ENCODE data around the gene CFAP100. TPM values are rescaled to one million over a fixed set of nuclear protein-coding genes. Genes with fewer than 3 reads are reported as not detected.

CFAP100 gene
- total and polyA plus RNA-seq, 9 of the 15 experiments (the other 6 are each of a cell fraction or from before 2014, with no cell fraction given) = not detected

DNA sequence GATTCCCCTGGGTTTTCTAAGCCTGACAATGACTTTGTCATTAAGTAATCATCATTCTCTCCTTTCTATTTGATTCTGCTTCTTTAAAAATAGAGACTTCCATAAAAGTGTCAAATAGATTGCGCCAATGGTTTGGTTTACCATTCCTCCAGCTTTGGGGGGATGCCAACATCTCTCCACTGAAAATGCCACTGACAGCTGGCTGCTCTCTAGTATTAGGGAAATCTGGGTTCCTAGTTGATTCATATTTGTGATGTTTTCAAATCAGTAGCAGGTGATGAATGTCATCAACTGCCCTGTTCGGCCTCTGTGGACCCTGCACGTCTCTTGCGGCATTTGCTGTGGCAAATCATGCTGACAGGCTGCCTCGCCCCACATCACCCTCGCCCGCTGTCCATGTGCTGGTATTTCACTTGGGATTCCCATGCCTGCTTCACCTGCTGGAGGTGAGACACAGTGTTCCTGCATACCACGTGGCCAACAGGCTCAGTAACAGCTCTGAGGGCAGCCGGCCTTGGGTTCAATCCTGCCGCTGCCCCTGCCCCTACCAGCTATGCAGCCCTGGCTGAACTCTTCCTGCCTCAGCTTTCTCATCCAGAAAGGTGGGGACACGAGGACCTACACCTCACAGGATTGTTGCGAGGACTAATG is 52.9 kb downstream of the CFAP100 start:
- no peak overlapping the region for H2AFZ ChIP-seq (ENCODE audit: low read depth, low read length)
- H3K36me3 ChIP-seq (ENCODE audit: control insufficient read depth, insufficient read depth, low read length) = peaks cover 30% of the 10 kb centered on the region; the same call in 2 of the 3 replicates
- POLR2A ChIA-PET = interaction anchor here (1.7 kb wide), 1 partner anchor 25 kb away, joined by 8 read pairs; no protein-coding TSS in a partner anchor
- no peaks in the 10 kb centered on the region for H3K9me1 ChIP-seq (ENCODE audit: control insufficient read depth, insufficient read depth, low read length)
- H3K4me3 ChIP-seq = no peak overlapping the region
- BruUV-seq (replicated peaks) = no TSS peak
- no peak for ATAC-seq
- TF ChIP-seq RB1 (IDR thresholded peaks at IDR 0.05; ENCODE audit: low read depth) (no peak), DMBX1 (CRISPR knock-in tag; IDR thresholded peaks at IDR 0.05; ENCODE audit: borderline replicate concordance) (no peak), GABPB2 (CRISPR knock-in tag; conservative IDR thresholded peaks at IDR 0.05) (no peak), PHF21A (IDR thresholded peaks at IDR 0.05; ENCODE audit: borderline replicate concordance, low read depth) (no peak), SMARCC2 (IDR thresholded peaks at IDR 0.05; ENCODE audit: low read depth) (no peak), ILK (tag; IDR thresholded peaks at IDR 0.05; ENCODE audit: borderline replicate concordance, low read depth) (no peak), ESRRB (CRISPR knock-in tag; IDR thresholded peaks at IDR 0.05; ENCODE audit: borderline replicate concordance) (no peak), EP400 (IDR thresholded peaks at IDR 0.05) (no peak), ZNF224 (CRISPR knock-in tag; IDR thresholded peaks at IDR 0.05) (no peak)
- TF ChIP-seq, protein P1, sequence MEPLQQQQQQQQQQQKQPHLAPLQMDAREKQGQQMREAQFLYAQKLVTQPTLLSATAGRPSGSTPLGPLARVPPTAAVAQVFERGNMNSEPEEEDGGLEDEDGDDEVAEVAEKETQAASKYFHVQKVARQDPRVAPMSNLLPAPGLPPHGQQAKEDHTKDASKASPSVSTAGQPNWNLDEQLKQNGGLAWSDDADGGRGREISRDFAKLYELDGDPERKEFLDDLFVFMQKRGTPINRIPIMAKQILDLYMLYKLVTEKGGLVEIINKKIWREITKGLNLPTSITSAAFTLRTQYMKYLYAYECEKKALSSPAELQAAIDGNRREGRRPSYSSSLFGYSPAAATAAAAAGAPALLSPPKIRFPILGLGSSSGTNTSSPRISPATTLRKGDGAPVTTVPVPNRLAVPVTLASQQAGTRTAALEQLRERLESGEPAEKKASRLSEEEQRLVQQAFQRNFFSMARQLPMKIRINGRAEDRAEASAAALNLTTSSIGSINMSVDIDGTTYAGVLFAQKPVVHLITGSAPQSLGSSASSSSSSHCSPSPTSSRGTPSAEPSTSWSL (CRISPR knock-in tag; IDR thresholded peaks at IDR 0.05; ENCODE audit: borderline replicate concordance) = no peak
- H3K27me3 ChIP-seq (ENCODE audit: control insufficient read depth in 2 of 2, insufficient read depth in 2 of 2, low read length in 2 of 2) = no peaks in the 10 kb centered on the region; a peak in 1 of 5 replicates
- WGBS (ENCODE audit: insufficient coverage, low coverage, missing lambda C conversion rate) = 75% methylated on average over 6 of the region's 12 CpGs
- no peak for FAIRE-seq
- H3K27ac ChIP-seq (ENCODE audit: extremely low read depth, low read depth, low read length) = no peak overlapping the region
- no peaks in the 10 kb centered on the region for H3K9me3 ChIP-seq (replicated peaks; ENCODE audit: control insufficient read depth, insufficient read depth, low read depth, low read length)
- DNase-seq (ENCODE audit: extremely low read depth in 1 of 4, low spot score in 3 of 4) = no peak
- no peaks in the 10 kb centered on the region for H4K20me1 ChIP-seq (replicated peaks; ENCODE audit: control insufficient read depth, insufficient read depth, low read length)
- CTCF ChIA-PET (ENCODE audit: low intra/inter-chr PET ratio) = no interaction called here
- H3K9ac ChIP-seq (ENCODE audit: insufficient read depth in 1 of 2, low read depth in 2 of 2, low read length in 2 of 2) = no peak overlapping the region
- H3K4me2 ChIP-seq (ENCODE audit: insufficient read depth, low read length) = no peak overlapping the region
- in situ Hi-C loops (cut with MboI) = no loop called here
- intact Hi-C loops (cut with micrococcal nuclease) = no loop called here
- no peaks in the 10 kb centered on the region for H3K4me1 ChIP-seq (replicated peaks in 1 of 2; ENCODE audit: control insufficient read depth in 2 of 2, insufficient read depth in 2 of 2, low read length in 2 of 2)
- H3K79me2 ChIP-seq (ENCODE audit: control insufficient read depth, insufficient read depth, low read length) = no peaks in the 10 kb centered on the region

Data from K562 (cell line).